Measurements from ENCODE around the gene C6orf163. TPM values are rescaled to one million over a fixed set of nuclear protein-coding genes. Genes with fewer than 3 reads are reported as not detected.

Gene C6orf163
- total and polyA plus RNA-seq, 8 donors: 0.58 to 10.3 (median 1.9) TPM

DNA sequence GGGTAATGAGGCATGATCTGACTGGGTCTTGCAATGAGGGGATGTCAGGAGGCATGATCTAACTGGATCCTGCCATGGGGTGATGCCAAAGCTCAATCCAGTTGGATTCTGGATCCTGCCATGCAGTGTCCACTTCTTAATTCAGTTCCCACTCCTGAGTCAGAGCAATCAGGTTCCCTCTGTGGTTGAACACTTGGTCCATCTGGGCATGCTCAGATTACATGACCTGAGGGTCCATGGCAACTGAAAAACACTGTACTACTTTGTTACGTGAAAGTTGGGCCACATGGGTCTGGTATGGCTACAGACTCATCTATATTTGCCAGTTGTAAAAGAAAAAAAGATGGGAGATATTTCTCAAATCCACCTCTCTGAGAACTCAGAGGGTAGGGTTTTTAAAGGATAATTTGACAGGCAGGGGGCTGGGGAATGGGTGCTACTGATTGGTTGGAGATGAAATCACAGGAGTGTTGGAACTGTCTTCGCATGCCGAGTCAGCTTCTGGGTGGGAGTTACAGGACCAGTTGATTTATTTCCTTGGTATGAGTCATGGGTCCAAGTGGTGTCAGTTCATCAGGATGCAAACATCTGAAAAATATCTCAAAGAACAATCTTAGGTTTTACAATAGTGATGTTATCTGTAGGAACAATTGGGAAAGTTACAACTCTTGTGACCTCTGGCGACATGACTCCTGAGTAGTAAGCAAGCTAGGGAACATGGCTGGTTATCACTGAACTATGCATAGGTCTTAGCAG is 21.6 kb downstream of the C6orf163 start:
- no peaks in the 10 kb centered on the region for H3K4me1 ChIP-seq
- no peaks in the 10 kb centered on the region for H3K36me3 ChIP-seq
- intact Hi-C loops (cut with DNase I; ENCODE audit: low total_unique reads): no loop called here
- peaks cover 0 to 12% (median 11%) of the 10 kb centered on the region in 4 donors for H3K9me3 ChIP-seq
- no peak for TF ChIP-seq EP300 (IDR thresholded peaks at IDR 0.05)
- no peak for TF ChIP-seq POLR2AphosphoS5 (IDR thresholded peaks at IDR 0.05)
- no peak for TF ChIP-seq CTCF (IDR thresholded peaks at IDR 0.05)
- TF ChIP-seq POLR2A (IDR thresholded peaks at IDR 0.05): no peak
- H3K27ac ChIP-seq: no peak overlapping the region
- DNase-seq: no peak
- WGBS, 5 donors: 91 to 100% (median 93%) methylated on average over 4 of the region's 4 CpGs
- H3K27me3 ChIP-seq: no peaks in the 10 kb centered on the region
- no peak overlapping the region for H3K4me3 ChIP-seq

- Histone ChIP-seq H3K27ac (no peak overlapping the region), H3K4me1 (no peaks in the 10 kb centered on the region), H3K9me3 (peaks cover 0 to 12% (median 11%) of the 10 kb centered on the region in 4 donors), H3K36me3 (no peaks in the 10 kb centered on the region), H3K4me3 (no peak overlapping the region), H3K27me3 (no peaks in the 10 kb centered on the region)
- TF ChIP-seq POLR2AphosphoS5 (IDR thresholded peaks at IDR 0.05) (no peak), POLR2A (IDR thresholded peaks at IDR 0.05) (no peak), EP300 (IDR thresholded peaks at IDR 0.05) (no peak), CTCF (IDR thresholded peaks at IDR 0.05) (no peak)
- intact Hi-C loops (cut with DNase I; ENCODE audit: low total_unique reads): no loop called here
- 71 to 84% (median 80%) methylated on average over 3 of the region's 3 CpGs for WGBS, 5 donors
- DNase-seq: no peak
Observed at GRCh38 chr6:87366899-87367298, 22.3 kb downstream of the C6orf163 start.

- WGBS, 5 donors: 90 to 100% (median 98%) methylated on average over 2 of the region's 2 CpGs
- intact Hi-C loops (cut with DNase I; ENCODE audit: low total_unique reads): no loop called here
- peaks cover 0 to 7% (median 5%) of the 10 kb centered on the region in 4 donors for H3K9me3 ChIP-seq
- H3K4me3 ChIP-seq: no peak overlapping the region
- no peaks in the 10 kb centered on the region for H3K4me1 ChIP-seq
- H3K27me3 ChIP-seq: no peaks in the 10 kb centered on the region
- H3K36me3 ChIP-seq: no peaks in the 10 kb centered on the region
- H3K27ac ChIP-seq: no peak overlapping the region
- no peak for TF ChIP-seq CTCF (IDR thresholded peaks at IDR 0.05)
- no peak for TF ChIP-seq POLR2A (IDR thresholded peaks at IDR 0.05)
- no peak for TF ChIP-seq POLR2AphosphoS5 (IDR thresholded peaks at IDR 0.05)
- TF ChIP-seq EP300 (IDR thresholded peaks at IDR 0.05): no peak
- no peak for DNase-seq
Observed at GRCh38 chr6:87373377-87373776, 28.8 kb downstream of the C6orf163 start.

- H3K4me3 ChIP-seq: no peak overlapping the region
- no peaks in the 10 kb centered on the region for H3K27me3 ChIP-seq
- WGBS, 5 donors: 90 to 97% (median 91%) methylated on average over 2 of the region's 2 CpGs
- TF ChIP-seq POLR2AphosphoS5 (IDR thresholded peaks at IDR 0.05) (no peak), CTCF (IDR thresholded peaks at IDR 0.05) (no peak), POLR2A (IDR thresholded peaks at IDR 0.05) (no peak), EP300 (IDR thresholded peaks at IDR 0.05) (no peak)
- H3K27ac ChIP-seq: no peak overlapping the region
- intact Hi-C loops (cut with DNase I; ENCODE audit: low total_unique reads): no loop called here
- H3K4me1 ChIP-seq: no peaks in the 10 kb centered on the region
- H3K9me3 ChIP-seq: no peaks in the 10 kb centered on the region
- DNase-seq: no peak
- H3K36me3 ChIP-seq: no peaks in the 10 kb centered on the region
Observed at GRCh38 chr6:87375315-87375714, 30.7 kb downstream of the C6orf163 start.
